HG02870 (cell line): Measurements from ENCODE around the gene SF3A2.

Source experiments
- ATAC-seq: cut with Tn5 transposase; IDR thresholded peaks from one replicate; pipeline ENCODE4 v1.9.1; 2021; ENCODE audit warnings: mild to moderate bottlenecking, moderate library complexity; ENCODE audit not compliant: unreplicated experiment

Gene SF3A2

DNA sequence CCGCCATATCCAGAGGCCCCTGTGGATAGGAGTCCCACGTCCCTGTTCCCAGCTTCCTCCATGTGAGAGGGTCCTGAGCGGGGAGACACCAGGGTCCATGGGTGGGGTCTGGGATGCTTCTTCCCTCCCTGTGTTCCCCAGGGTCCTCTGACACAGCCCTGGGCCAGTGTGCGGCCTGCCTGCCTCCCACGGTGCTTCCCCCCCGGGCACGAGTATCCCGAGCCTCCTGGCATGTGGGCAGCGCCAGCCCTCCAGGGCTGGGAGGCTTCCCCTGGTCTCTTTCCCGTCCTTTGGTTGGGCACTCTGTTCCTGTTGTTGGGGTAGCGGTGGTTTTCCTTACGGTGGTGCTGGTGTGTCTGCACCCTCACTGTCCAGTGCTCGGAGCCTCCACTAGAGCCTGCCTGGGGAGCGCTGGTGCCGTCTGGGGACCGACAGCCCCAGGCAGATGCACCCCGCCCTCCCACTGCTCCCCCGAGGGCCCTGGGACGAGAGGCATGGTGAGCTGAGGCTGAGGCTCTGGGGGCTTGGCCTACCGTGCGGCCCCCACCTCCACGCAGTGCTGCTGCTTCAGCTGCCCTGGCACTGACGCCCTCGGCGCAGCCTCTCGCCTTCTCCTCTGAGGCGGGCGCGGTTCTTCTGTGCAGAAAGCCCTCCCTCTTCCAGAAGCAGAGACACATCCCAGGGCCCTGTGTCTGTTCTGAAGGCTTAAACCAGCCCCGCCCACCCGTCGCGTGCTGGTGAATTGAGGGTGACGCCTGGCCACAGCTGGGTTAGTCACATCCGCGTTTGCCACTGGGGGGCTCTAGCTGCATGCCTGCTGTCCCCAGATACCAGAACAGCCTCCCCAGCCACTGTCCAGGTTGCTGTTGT is 28.4 kb upstream of the SF3A2 start:
- ATAC-seq, result no peak

DNA sequence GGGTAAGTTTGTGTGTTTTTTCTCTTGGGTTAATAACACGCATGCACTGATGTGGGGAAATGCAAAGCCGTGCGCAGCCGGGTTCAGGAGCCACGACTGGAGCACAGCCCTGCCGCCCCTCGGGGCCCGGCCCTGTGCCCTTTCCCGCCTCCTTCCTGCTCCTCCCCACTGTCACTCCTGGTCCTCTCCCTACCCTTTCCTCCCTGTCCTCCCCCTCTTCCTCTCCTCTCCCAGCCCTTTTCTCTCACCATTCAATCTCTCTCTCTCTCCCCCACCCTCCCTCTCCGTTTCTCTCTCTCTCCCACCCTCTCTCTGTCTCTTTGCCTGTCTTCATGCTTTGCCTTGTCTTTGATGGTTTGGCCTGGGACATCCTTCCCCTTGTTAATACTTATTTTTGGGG is 27.6 kb upstream of the SF3A2 start:
- ATAC-seq, result no peak

DNA sequence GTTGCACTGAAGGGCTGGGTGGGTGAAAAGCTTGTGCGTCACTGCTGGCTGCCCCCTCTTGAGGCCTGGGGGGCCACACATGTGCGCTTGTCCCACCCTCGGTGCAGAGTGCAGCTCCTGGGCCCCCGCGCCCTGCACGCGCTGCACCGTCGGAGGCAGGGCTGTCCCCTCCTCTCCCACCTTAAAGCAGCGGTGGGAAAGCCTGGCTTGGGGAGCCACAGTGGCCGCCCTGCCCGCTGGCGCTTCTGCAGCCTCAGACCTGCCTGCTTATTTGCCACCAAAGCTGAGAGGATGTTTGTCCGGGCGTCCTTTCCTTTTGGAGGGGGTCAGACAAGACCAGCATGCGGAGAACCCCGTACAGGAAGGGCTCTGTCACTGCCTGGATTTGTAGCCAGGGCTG is 27.2 kb upstream of the SF3A2 start:
- no peak for ATAC-seq

DNA sequence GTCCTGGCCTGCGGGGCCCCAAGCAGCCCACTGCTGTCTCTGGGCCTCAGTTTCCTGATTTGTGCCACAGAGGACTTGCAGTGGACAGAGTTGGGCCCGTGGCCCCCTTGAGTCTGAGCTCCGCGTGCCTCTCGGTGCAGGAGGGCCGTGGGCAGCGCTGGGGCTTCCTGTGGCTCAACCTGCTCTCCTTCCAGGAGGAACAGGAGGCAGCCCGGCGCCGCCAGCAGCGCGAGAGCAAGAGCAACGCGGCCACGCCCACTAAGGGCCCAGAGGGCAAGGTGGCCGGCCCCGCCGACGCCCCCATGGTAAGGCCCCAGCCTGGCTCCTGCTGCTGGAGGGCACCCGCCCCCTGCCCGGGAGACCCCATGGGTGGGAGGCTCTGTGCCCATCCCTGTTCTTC is 26.4 kb upstream of the SF3A2 start:
- no peak for ATAC-seq

DNA sequence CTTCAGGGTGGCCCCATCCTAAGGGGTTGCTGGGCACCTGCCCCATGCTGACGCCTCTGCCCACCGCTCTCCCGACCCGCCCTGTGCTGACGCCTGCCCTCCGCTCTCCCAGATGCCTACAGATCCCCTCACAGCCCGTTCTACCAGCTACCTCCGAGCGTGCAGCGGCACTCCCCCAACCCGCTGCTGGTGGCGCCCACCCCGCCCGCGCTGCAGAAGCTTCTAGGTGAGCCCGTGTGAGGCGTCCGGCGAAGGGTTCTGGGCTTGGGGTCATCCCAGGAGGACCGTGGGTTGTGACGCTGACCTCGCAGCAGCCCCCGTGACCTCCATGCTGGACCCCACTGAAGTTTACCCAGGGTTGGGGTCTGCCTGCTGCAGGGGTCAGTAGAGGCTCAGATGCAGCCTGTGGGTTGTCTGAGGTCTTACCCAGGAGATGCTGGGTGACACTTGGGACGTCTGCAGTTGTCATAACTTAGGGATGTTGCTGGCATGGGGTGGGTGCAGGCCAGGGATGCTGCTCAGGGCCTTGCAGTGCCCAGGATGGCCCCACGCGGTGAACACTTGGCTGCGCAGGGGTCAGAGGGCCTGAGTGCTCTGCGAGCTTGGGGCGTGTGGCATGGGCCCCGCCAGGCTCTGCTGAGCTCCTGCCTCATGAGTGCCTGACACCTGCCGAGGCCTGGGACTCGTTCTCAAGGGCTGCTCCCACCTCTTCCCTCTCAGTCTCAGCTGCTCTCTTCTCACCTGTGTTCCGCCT is 25.5 kb upstream of the SF3A2 start:
- ATAC-seq, result no peak

DNA sequence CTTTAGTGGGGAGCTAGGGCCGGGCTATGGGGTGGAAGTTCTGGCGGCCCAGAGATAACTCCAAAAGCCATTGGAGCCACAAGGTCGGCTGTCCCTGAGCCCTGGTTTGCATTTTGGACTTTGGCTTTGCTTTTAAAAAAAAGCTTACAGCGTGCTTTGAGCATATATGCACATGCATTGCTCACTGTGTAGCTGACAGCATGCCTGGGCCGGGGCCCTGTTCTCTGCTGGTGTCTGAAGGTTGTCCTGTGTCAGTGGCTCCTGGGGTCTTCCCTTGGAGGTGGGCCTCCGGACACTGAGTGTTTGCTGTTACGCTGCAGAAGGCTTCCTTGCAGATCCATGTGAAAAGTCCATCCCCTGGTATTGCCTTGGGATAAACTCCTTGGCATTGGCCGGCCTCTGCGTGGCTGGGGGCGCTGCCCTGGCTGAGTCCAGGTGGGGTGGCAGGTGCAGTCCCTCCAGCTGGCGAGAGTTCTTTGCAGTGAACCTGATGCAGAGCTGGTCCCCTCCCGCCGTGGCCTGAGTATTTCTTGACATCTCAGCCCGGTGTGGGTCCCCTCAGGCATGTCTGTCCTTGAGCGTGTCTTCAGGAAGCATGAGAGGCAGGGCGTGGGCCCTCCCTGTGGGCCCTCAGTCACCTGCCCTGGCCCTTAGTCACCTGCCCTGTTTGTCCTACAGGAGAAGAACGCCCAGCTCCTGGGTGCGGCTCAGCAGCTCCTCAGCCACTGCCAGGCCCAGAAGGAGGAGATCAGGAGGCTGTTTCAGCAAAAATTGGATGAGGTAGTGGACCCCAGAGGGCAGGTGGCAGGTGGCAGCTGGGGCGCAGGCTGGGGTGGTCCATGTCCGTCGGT is 23.5 kb upstream of the SF3A2 start:
- ATAC-seq, result no peak

DNA sequence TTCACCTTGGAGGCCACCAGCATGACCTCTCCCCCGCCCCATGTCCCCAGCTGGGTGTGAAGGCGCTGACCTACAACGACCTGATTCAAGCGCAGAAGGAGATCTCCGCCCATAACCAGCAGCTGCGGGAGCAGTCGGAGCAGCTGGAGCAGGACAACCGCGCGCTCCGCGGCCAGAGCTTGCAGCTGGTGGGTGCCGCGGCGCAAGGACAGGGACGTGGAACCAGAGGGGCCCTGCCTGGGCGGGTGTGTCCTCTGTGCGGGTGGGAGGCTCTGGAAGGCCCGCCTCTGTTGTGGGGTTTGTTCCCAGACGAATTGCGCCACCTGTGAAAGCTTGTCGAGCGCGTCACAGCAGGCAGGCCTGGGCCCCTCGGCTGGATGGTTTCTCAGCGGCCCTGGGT is 22.8 kb upstream of the SF3A2 start:
- ATAC-seq, result no peak

DNA sequence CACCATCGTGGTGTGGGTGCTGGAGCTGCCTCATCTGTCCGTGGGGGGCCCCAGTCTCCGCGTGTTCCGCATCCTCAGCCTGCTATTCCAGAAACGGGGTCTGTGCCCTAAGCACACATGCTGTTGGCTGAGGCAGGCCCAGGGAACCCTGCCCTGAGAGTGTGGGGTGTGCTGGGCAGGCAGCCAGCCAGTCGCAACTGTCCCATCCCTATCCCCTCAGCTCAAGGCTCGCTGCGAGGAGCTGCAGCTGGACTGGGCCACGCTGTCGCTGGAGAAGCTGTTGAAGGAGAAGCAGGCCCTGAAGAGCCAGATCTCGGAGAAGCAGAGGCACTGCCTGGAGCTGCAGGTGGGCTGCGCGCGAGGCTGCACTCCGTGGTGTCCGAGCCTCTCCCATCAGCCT is 22.4 kb upstream of the SF3A2 start:
- no peak for ATAC-seq

DNA sequence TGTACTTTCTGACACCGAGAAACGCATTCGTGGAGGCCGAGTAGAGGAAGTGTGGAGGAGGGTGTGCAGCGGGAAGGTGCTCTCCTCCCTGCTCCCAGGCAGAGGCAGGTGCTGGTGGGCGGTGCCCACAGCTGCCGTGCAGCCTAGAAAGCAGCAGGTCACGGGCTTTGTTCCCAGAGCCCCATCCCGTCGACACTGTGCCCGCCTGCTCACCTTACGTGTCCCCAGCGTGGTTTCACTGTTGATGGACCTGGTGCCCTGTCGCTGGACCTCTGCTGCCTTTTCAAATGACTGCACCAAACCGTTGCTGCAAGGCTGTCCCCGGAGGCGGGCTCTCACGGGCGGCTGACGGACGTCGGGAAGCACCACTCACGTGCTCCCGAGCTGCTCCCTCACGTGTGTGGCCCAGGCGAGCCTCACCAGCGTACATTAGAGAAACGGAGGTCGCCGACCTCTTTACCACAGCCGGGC is 21.3 kb upstream of the SF3A2 start:
- no peak for ATAC-seq

DNA sequence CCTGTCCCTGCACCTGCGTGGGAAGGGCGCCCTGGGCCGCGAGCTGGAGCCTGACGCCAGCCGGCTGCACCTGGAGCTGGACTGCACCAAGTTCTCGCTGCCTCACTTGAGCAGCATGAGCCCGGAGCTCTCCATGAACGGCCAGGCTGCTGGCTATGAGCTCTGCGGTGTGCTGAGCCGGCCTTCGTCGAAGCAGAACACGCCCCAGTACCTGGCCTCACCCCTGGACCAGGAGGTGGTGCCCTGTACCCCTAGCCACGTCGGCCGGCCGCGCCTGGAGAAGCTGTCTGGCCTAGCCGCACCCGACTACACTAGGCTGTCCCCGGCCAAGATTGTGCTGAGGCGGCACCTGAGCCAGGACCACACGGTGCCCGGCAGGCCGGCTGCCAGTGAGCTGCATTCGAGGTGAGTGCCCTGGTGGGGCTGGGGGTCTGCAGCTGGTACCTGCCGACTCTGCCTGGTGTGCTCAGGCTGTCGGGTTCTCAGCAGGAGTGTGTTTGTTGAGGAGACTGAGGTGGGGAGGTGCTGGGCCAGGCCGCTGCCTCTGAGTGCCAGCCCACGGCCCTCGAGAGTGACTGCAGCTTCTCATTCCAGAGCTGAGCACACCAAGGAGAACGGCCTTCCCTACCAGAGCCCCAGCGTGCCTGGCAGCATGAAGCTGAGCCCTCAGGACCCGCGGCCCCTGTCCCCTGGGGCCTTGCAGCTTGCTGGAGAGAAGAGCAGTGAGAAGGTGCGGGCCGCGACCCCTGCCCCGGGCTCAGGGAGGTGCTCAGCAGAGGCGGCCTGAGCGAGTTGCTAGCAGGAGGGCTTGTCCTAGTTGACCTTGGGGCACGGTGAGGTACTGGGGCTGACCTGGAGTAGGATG is 20.0 kb upstream of the SF3A2 start:
- no peak for ATAC-seq

DNA sequence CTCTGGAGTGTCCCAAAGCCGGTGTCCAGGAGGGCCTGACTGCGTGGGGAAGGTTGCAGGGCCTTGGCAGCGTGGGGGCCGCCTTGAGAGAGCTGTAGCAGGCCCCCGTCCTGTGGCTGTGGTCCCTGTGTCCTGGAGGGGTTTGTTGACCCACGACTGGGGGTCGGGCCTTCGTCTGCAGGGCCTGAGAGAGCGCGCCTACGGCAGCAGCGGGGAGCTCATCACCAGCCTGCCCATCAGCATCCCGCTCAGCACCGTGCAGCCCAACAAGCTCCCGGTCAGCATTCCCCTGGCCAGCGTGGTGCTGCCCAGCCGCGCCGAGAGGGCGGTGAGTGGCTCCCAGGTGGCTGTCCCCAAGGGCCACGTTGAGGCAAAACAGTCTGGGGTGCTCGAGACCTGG is 19.0 kb upstream of the SF3A2 start:
- ATAC-seq, result no peak

DNA sequence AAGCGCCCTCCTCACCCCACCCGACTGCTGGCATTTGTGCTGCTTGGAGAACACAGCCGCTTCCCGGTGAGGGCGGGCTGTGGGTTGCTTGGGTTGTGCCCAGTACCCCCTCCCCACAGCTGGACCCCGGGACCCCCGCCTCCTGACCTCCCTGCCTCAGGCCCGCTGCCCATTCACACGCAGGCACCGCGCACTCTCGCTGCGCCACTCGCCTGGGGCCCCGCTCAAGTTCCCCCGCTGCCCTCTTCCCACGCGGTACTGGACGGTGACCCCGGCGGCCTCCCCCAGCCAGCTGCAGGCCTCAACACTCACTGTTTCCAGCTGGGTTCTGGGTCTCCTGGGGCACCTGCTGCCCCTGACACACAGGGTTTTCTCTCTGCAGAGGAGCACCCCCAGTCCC is 16.9 kb upstream of the SF3A2 start:
- ATAC-seq, result no peak

DNA sequence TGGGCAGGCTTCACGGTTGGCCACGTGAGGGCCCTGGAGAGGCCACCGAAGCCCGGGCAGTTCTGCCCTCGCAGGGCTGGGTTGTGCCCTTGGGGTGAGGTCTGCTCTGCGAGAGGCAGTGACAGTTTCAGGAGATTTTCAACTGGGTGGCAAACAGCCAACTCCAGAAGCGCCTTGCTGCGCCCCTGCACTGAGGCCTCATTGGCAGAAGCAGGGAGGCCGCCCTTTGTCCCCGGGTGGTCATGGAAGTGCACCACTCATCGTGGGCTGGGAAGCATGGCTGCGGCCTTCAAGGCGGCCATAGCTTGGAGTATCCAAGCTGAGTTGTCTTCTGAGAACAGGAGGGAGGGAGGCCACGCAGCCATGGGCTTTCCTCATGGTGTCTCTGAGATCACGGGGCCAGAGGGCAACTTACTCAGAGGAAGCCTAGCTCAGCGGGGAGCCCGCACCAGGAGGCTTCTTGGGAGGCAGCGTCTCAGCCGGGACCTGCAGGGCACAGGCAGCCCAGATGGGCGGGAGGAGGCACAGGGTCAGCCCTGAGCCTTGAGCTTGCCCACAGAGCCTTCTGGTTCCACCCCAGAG is 15.3 kb upstream of the SF3A2 start:
- no peak for ATAC-seq

DNA sequence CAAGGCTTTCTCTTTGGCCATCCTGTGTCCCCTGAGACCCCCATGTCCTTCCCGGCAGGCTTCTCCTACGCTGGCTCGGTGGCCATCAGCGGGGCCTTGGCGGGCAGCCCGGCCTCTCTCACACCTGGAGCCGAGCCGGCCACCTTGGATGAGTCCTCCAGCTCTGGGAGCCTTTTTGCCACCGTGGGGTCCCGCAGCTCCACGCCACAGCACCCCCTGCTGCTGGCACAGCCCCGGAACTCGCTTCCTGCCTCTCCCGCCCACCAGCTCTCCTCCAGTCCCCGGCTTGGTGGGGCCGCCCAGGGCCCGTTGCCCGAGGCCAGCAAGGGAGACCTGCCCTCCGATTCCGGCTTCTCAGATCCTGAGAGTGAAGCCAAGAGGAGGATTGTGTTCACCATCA is 14.7 kb upstream of the SF3A2 start:
- ATAC-seq, result no peak

DNA sequence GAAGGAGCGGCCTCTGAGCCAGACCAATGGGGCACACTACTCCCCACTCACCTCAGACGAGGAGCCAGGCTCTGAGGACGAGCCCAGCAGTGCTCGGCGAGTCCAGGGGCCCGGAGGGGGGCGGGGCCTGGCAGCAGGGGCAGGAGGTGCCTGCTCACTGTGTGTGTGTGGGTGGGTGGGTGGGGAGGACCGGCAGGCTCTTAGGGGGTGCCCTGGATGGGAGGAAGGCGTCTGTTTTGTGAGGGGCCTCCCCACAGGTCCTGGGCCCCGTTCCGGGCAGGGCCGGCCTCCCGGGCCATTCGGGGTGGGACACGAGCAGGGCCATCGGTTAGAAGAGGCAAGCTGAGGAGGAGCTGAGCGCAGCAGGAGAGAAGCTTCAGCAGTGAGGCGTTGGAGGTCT is 13.2 kb upstream of the SF3A2 start:
- no peak for ATAC-seq

DNA sequence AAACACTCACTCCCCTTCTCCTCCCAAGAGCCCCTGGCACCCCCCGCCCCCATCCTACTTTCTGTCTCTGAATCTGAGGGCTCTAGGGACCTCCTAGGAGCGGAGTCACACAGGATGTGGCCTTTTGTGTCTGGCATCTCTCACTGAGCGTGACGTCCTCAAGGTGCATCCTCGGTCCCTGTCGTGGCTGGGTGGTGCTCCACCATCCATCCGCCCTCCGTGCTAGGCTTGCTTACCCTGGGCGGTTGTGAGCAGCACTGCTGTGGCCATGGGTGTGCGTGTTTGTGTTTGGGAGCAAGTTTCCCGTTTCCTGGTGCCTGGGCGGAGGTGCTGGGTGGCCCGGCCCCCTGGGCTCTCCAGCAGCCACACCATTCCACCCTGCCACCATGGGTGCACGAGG is 12.7 kb upstream of the SF3A2 start:
- no peak for ATAC-seq

DNA sequence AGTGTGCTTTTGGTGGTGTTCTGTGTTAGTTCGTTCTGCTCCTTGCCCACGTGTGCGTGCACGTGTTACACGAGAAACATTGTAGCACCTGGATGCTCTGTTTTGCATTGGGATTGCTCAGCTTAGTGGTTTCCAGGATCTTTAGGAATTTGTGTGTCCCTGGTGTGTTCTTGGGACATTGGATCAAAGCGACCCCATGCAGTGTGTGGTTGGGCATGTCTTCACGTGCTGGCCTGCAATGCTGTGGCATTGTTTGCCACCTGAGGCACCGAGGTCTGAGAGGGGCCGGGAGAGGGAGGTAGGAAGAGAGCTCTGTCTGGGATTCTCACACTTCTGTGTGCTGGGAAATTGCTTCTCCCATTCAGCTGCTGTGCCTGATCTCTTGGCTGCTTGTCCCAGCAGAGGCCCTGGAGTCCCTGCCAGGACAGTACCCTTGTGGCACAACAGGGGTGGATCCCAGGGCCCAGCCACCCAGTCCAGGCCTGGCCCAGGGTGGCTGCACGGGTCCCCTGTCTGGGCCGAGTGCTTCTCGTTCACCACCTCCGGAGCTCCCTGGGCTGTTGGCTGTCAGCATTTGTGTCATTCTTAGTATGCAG is 11.8 kb upstream of the SF3A2 start:
- ATAC-seq, result no peak

DNA sequence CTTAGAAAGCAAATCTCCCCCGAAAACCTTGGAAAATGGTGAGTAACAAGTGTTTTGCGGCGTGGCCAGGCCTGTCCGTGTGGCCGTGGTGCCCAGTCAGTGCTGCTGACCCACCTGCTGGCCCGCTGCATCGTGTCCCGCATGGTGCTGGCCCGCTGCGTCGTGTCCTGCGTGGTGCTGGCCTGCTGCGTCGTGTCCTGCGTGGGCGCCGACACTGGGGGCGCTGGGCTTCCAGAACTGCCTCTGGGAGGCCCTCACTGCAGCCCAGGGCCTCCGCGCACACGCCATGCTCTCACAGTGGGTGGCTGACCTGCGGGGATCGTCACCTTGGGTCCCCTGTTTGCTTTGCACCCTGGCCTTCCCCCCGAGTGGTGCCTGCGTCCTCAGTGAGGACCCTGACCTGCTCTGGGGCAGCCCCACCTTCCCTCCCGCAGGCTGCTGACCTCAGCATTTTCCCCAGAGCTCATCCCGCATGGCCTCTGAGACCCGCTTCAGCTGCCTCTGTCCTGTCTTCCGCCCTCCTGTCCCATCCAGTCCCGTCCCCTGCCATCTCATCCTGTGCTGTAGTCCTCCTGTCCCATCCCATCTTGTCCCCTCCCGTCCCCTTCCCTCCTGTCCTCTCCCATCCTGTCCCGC is 11.1 kb upstream of the SF3A2 start:
- no peak for ATAC-seq
